Neuronal stem cell (in vitro differentiated cells): ENCODE measurements around the gene OR5H1. TPM values are rescaled to one million over a fixed set of nuclear protein-coding genes. Genes with fewer than 3 reads are reported as not detected.
A peak's percentile ranks its signal among the peaks of the same experiment; 100 is the strongest.

Source experiments
- DNase-seq: peaks from one replicate; pipeline ENCODE4 v3.0.0-alpha.2; 2013; ENCODE audit warnings: low spot score
- H2AFZ ChIP-seq: one replicate; pipeline ENCODE4 v1.6.1; 2013; ENCODE audit warnings: mild to moderate bottlenecking, low read length, inconsistent platforms
- H2AK5ac ChIP-seq: 2 replicates; pipeline ENCODE4 v1.6.1; 2013; ENCODE audit warnings: low read depth, mild to moderate bottlenecking, inconsistent platforms, low read length, moderate library complexity, mixed read lengths
- H2BK120ac ChIP-seq: 2 replicates; pipeline ENCODE4 v1.6.1; 2013; ENCODE audit warnings: low read depth, mild to moderate bottlenecking, inconsistent platforms, low read length, moderate library complexity, mixed read lengths
- H2BK12ac ChIP-seq: one replicate; pipeline ENCODE4 v1.6.1; 2013; ENCODE audit warnings: low read length, inconsistent platforms
- H2BK15ac ChIP-seq: 2 replicates; pipeline ENCODE4 v1.6.1; 2013; ENCODE audit warnings: mild to moderate bottlenecking, low read length, inconsistent platforms, mixed read lengths
- H2BK5ac ChIP-seq: one replicate; pipeline ENCODE4 v1.6.1; 2013; ENCODE audit warnings: inconsistent platforms, mild to moderate bottlenecking, low read length, moderate library complexity
- H3K14ac ChIP-seq: one replicate; pipeline ENCODE4 v1.6.1; 2013; ENCODE audit warnings: low read length, inconsistent platforms
- H3K18ac ChIP-seq: 2 replicates; pipeline ENCODE4 v1.6.1; 2013; ENCODE audit warnings: low read length, inconsistent platforms
- H3K23ac ChIP-seq: 2 replicates; pipeline ENCODE4 v1.6.1; 2013; ENCODE audit warnings: low read depth, mild to moderate bottlenecking, mixed read lengths, low read length, inconsistent platforms; ENCODE audit not compliant: poor library complexity
- H3K27ac ChIP-seq: replicated peaks from 3 replicates; pipeline ENCODE4 v1.5.1; 2013; ENCODE audit warnings: low read length, inconsistent platforms
- H3K27me3 ChIP-seq, 3 experiments: 2 replicates each; pipeline ENCODE4 v1.6.1; 2013; ENCODE audit warnings: low read length in 3 of 3, mild to moderate bottlenecking in 2 of 3, inconsistent platforms in 1 of 3, low read depth in 1 of 3, mixed read lengths in 1 of 3, moderate library complexity in 1 of 3; ENCODE audit not compliant: control insufficient read depth in 3 of 3, insufficient read depth in 3 of 3
- H3K36me3 ChIP-seq, 2 donors: replicated peaks in 1 of 2; 2 replicates each; pipeline ENCODE4 v1.6.1; 2013; ENCODE audit warnings: low read length in 2 of 2; ENCODE audit not compliant: control insufficient read depth in 2 of 2, insufficient read depth in 2 of 2
- H3K4ac ChIP-seq: 2 replicates; pipeline ENCODE4 v1.6.1; 2013; ENCODE audit warnings: inconsistent platforms, mild to moderate bottlenecking, low read length, moderate library complexity
- H3K4me1 ChIP-seq, 2 donors: 1 replicate in 1 of 2; 2 replicates in 1 of 2; pipeline ENCODE4 v1.6.1; 2013; ENCODE audit warnings: low read length in 2 of 2, low read depth in 1 of 2; ENCODE audit not compliant: control insufficient read depth in 2 of 2, insufficient read depth in 1 of 2
- H3K4me2 ChIP-seq: one replicate; pipeline ENCODE4 v1.6.1; 2013; ENCODE audit warnings: mild to moderate bottlenecking, low read length, inconsistent platforms; ENCODE audit not compliant: insufficient read depth, poor library complexity, severe bottlenecking
- H3K4me3 ChIP-seq, 2 donors: 2 replicates each; pipeline ENCODE4 v1.5.1; 2013; ENCODE audit warnings: low read length in 2 of 2, mild to moderate bottlenecking in 2 of 2, inconsistent platforms in 1 of 2, moderate library complexity in 1 of 2
- H3K79me1 ChIP-seq: one replicate; pipeline ENCODE4 v1.6.1; 2013; ENCODE audit warnings: low read depth, mild to moderate bottlenecking, inconsistent platforms, low read length, moderate library complexity
- H3K9ac ChIP-seq: one replicate; pipeline ENCODE4 v1.6.1; 2013; ENCODE audit warnings: mild to moderate bottlenecking, low read depth, low read length, inconsistent platforms; ENCODE audit not compliant: poor library complexity
- H3K9me3 ChIP-seq, 2 donors: replicated peaks in 1 of 2; 2 replicates each; pipeline versions ENCODE3 to v1.6.1; 2013; ENCODE audit warnings: low read length in 2 of 2, mild to moderate bottlenecking in 2 of 2, inconsistent platforms in 1 of 2, low read depth in 1 of 2, mixed read lengths in 1 of 2, moderate library complexity in 1 of 2; ENCODE audit not compliant: control insufficient read depth in 2 of 2, insufficient read depth in 1 of 2
- H4K8ac ChIP-seq: one replicate; pipeline ENCODE4 v1.6.1; 2013; ENCODE audit warnings: low read depth, mild to moderate bottlenecking, inconsistent platforms, low read length, moderate library complexity
- H4K91ac ChIP-seq: one replicate; pipeline ENCODE4 v1.6.1; 2013; ENCODE audit warnings: low read length, low read depth, mild to moderate bottlenecking, inconsistent platforms; ENCODE audit not compliant: poor library complexity
- WGBS, 2 donors: extraction: QIAGEN DNeasy Blood & Tissue Kit; methylation state at CpG; one replicate each; pipeline ENCODE4 v1.1.7; 2013; ENCODE audit warnings: missing lambda C conversion rate in 2 of 2, mixed read lengths in 1 of 2; ENCODE audit not compliant: insufficient read length in 2 of 2, insufficient replicate concordance in 1 of 2; ENCODE audit errors: extremely low coverage in 2 of 2; 5-methylcytosine and 5-hydroxymethylcytosine counted together
- polyA plus RNA-seq, 2 experiments: library from polyadenylated mRNA; stranded (reverse); fragments of 200-250 nt; gene quantifications; one replicate each; pipeline ENCODE4 v1.2.3, GENCODE V29; 2013

The OR5H1 gene
- polyA plus RNA-seq (2013, experiment 1 of 2), result not detected
- not detected for polyA plus RNA-seq (2013, experiment 2 of 2)

DNA sequence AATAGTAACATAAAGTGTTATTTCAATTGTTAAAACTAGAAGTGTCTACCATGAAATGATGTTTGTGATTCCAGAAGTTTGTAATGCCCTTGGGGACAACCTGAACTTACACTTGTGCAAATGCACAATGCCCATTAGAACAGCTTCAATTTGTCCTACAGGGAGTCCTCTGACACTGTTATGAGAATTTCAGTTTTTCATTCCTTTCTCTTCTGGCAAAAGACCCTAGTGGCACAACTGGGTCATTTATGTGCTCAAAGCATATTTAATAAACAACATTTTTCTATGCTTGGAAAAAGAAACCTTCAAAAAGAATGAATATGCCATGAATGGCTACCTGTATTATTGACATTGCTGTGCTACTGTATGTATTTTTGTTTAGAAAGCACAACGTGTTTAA is at the start of gene OR5H1:
TSS of gene OR5H1 (plus strand) at position 301 of the 400 bp plus-strand sequence. CDS start 1,977 bp downstream, outside the sequence.
- DNase-seq, result no peak
- no peak within 1 kb of the TSS for H2BK120ac ChIP-seq
- H3K23ac ChIP-seq, result no peak within 1 kb of the TSS
- no peaks in the 10 kb centered on the region for H3K27me3 ChIP-seq
- no peaks in the 10 kb centered on the region for H3K9me3 ChIP-seq
- no peak within 1 kb of the TSS for H3K9ac ChIP-seq
- H2BK12ac ChIP-seq, result no peak within 1 kb of the TSS
- no peak within 1 kb of the TSS for H4K91ac ChIP-seq
- no CpG with 5 or more reads among the region's 1 CpG for whole genome bisulfite sequencing, 2 donors
- no peak within 1 kb of the TSS for H3K14ac ChIP-seq
- no peak within 1 kb of the TSS for H4K8ac ChIP-seq
- H2BK15ac ChIP-seq, result no peak within 1 kb of the TSS
- no peak within 1 kb of the TSS for H3K4ac ChIP-seq
- H2BK5ac ChIP-seq, result no peak within 1 kb of the TSS
- H2AK5ac ChIP-seq, result no peak within 1 kb of the TSS
- no peak within 1 kb of the TSS for H3K4me3 ChIP-seq
- H3K4me2 ChIP-seq, result no peak within 1 kb of the TSS
- H3K79me1 ChIP-seq, result no peaks in the 10 kb centered on the region
- no peak within 1 kb of the TSS for H3K18ac ChIP-seq
- no peaks in the 10 kb centered on the region for H3K4me1 ChIP-seq
- no peaks in the 10 kb centered on the region for H3K36me3 ChIP-seq
- H2AFZ ChIP-seq, result no peak within 1 kb of the TSS
- H3K27ac ChIP-seq, result no peak within 1 kb of the TSS

- no peak within 1 kb of the TSS for H3K18ac ChIP-seq
- H2BK15ac ChIP-seq, result no peak within 1 kb of the TSS
- H3K4me3 ChIP-seq, result no peak within 1 kb of the TSS
- no peak within 1 kb of the TSS for H4K8ac ChIP-seq
- H3K4me1 ChIP-seq, result no peaks in the 10 kb centered on the region
- H3K14ac ChIP-seq, result no peak within 1 kb of the TSS
- H3K27ac ChIP-seq, result no peak within 1 kb of the TSS
- no peak within 1 kb of the TSS for H2BK12ac ChIP-seq
- H2BK5ac ChIP-seq, result no peak within 1 kb of the TSS
- H3K9ac ChIP-seq, result no peak within 1 kb of the TSS
- WGBS, 2 donors, result no CpG with 5 or more reads among the region's 4 CpGs
- no peak within 1 kb of the TSS for H4K91ac ChIP-seq
- H3K79me1 ChIP-seq, result no peaks in the 10 kb centered on the region
- no peak within 1 kb of the TSS for H3K23ac ChIP-seq
- H3K4ac ChIP-seq, result no peak within 1 kb of the TSS
- H3K4me2 ChIP-seq, result no peak within 1 kb of the TSS
- H2BK120ac ChIP-seq, result no peak within 1 kb of the TSS
- no peaks in the 10 kb centered on the region for H3K9me3 ChIP-seq
- DNase-seq, result no peak
- H3K27me3 ChIP-seq, result no peaks in the 10 kb centered on the region
- no peaks in the 10 kb centered on the region for H3K36me3 ChIP-seq
- H2AK5ac ChIP-seq, result no peak within 1 kb of the TSS
- H2AFZ ChIP-seq, result no peak within 1 kb of the TSS
Observed at GRCh38 chr3:98086873-98087272, 43.6 kb upstream of the OR5H1 start, which contains the start of gene OR5AC2. TSS of gene OR5AC2 (plus strand) at chr3:98087173. CDS start at chr3:98087173, 0 bp downstream.

- no peak overlapping the region for H4K91ac ChIP-seq
- no peak overlapping the region for H3K4me2 ChIP-seq
- H3K4me3 ChIP-seq, result no peak overlapping the region
- H3K79me1 ChIP-seq, result no peaks in the 10 kb centered on the region
- H2BK120ac ChIP-seq, result no peak overlapping the region
- DNase-seq, result no peak
- no peak overlapping the region for H2AK5ac ChIP-seq
- H3K23ac ChIP-seq, result no peak overlapping the region
- H2BK5ac ChIP-seq, result no peak overlapping the region
- no peak overlapping the region for H3K9ac ChIP-seq
- H3K14ac ChIP-seq, result peak overlapping the region; percentile 44
- peak overlapping the region; percentile 35 for H2AFZ ChIP-seq
- no peak overlapping the region for H4K8ac ChIP-seq
- H3K27me3 ChIP-seq, result no peaks in the 10 kb centered on the region
- H3K4ac ChIP-seq, result no peak overlapping the region
- no peaks in the 10 kb centered on the region for H3K4me1 ChIP-seq
- H3K18ac ChIP-seq, result peak overlapping the region; percentile 58
- no peak overlapping the region for H2BK12ac ChIP-seq
- WGBS, 2 donors, result no CpG with 5 or more reads among the region's 5 CpGs
- H3K36me3 ChIP-seq, result no peaks in the 10 kb centered on the region
- no peak overlapping the region for H3K27ac ChIP-seq
- H3K9me3 ChIP-seq, result no peaks in the 10 kb centered on the region
- no peak overlapping the region for H2BK15ac ChIP-seq
Observed at GRCh38 chr3:98095882-98096281, 34.6 kb upstream of the OR5H1 start.

GRCh38 chr3:98099848-98100247 is 30.7 kb upstream of the OR5H1 start:
- Histone ChIP-seq H3K14ac (no peak overlapping the region), H2BK12ac (no peak overlapping the region), H2BK15ac (no peak overlapping the region), H3K4me2 (no peak overlapping the region), H3K23ac (no peak overlapping the region), H3K36me3 (no peaks in the 10 kb centered on the region), H3K27me3 (no peaks in the 10 kb centered on the region), H2AK5ac (no peak overlapping the region), H3K4me3 (no peak overlapping the region), H3K4ac (no peak overlapping the region), H3K27ac (no peak overlapping the region), H2AFZ (no peak overlapping the region), H4K91ac (no peak overlapping the region), H3K9me3 (no peaks in the 10 kb centered on the region), H3K9ac (no peak overlapping the region), H2BK120ac (no peak overlapping the region), H2BK5ac (no peak overlapping the region), H3K18ac (no peak overlapping the region), H4K8ac (no peak overlapping the region), H3K4me1 (no peaks in the 10 kb centered on the region), H3K79me1 (no peaks in the 10 kb centered on the region)
- DNase-seq, result no peak
- no CpG with 5 or more reads among the region's 4 CpGs for WGBS, 2 donors
